Tibial nerve (tissue), 4 donors: ENCODE measurements around the gene GPR31. TPM values are rescaled to one million over a fixed set of nuclear protein-coding genes. Genes with fewer than 3 reads are reported as not detected.

ENCODE experiments used
- DNase-seq, 2 donors: peaks; one replicate each; pipeline ENCODE4 v3.0.0-alpha.2; 2019; ENCODE audit warnings: low spot score in 2 of 2
- H3K27ac ChIP-seq, 4 donors: fragments of 200-600 bp; sonication (generic) in 3 of 4; one replicate each; pipeline ENCODE4 v1.5.1; 2017 to 2019; ENCODE audit warnings: mild to moderate bottlenecking in 1 of 4
- H3K27me3 ChIP-seq, 2 donors: fragments of 200-600 bp; sonication (generic) in 1 of 2; one replicate each; pipeline versions ENCODE4 v1.5.1 to v1.6.0; 2017 to 2019
- H3K36me3 ChIP-seq, 3 donors: fragments of 200-600 bp; sonication (generic); one replicate each; pipeline ENCODE4 v1.5.1; 2018 to 2019
- H3K4me1 ChIP-seq, 4 donors: fragments of 200-600 bp; sonication (generic) in 3 of 4; one replicate each; pipeline ENCODE4 v1.5.1; 2017 to 2019
- H3K4me3 ChIP-seq, 4 donors: fragments of 200-600 bp; sonication (generic) in 3 of 4; one replicate each; pipeline ENCODE4 v1.5.1; 2017 to 2019; ENCODE audit warnings: mild to moderate bottlenecking in 1 of 4, moderate library complexity in 1 of 4
- H3K9me3 ChIP-seq, 4 donors: fragments of 200-600 bp; sonication (generic) in 3 of 4; one replicate each; pipeline ENCODE4 v1.5.1; 2017 to 2019
- EP300 ChIP-seq, 2 donors: sonication (generic); formaldehyde crosslinking; IDR thresholded peaks; one replicate each; pipeline ENCODE4 v1.6.1; 2017; ENCODE audit warnings: antibody characterized with exemption in 2 of 2, mild to moderate bottlenecking in 1 of 2
- POLR2A ChIP-seq, 2 donors: fragments of 450-650 bp; IDR thresholded peaks; one replicate each; pipeline ENCODE4 v1.6.1; 2017; ENCODE audit warnings: antibody characterized with exemption in 2 of 2, mild to moderate bottlenecking in 2 of 2, moderate library complexity in 2 of 2
- WGBS, 2 donors: methylation state at CpG; one replicate each; pipeline ENCODE4 v1.1.5; 2018; 5-methylcytosine and 5-hydroxymethylcytosine counted together
- total RNA-seq, 4 donors: library from RNA; depleted of rRNA; stranded (reverse); fragments of >200 nt; gene quantifications; one replicate each; pipeline ENCODE4 v1.1.0, GENCODE V29; 2016
- TF ChIP-seq, protein P1 (sequence below), 5 experiments: fragments of 200-600 bp in 3 of 5; fragments of 450-650 bp in 2 of 5; sonication (generic) in 3 of 5; IDR thresholded peaks; one replicate each; pipeline ENCODE4 v1.5.1; 2016 to 2019; ENCODE audit warnings: antibody characterized with exemption in 5 of 5, mild to moderate bottlenecking in 3 of 5, moderate library complexity in 2 of 5

GPR31 gene
- total RNA-seq, 4 donors from 2014 or later: not detected

DNA sequence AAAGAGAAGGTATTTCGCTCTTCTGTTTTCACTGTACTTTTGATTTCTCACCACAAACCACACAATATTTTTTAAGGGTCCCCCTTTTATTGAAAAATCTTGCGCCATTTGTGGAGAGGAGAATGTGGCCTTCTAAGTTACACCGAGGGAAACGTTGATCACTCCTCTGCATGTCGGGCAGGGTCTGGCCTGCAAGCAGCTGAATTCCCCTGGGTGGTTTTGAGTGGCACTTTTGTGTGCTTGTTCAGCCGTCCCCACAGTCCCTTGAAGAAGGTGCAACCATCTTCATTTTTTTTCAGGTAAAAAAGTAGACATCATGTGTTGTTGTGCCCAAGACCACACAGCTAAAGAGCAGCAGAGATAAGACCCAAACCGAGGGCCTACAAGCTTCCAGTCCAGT is 6.1 kb downstream of the GPR31 start:
- H3K4me1 ChIP-seq: peaks cover 0 to 4% (median 0%) of the 10 kb centered on the region in 4 donors
- no peaks in the 10 kb centered on the region for H3K9me3 ChIP-seq
- no peak overlapping the region for H3K27ac ChIP-seq
- no peak overlapping the region for H3K4me3 ChIP-seq
- 87 to 96% methylated on average over 7 of the region's 7 CpGs for WGBS, 2 donors
- H3K36me3 ChIP-seq: no peaks in the 10 kb centered on the region
- DNase-seq: no peak
- TF ChIP-seq, protein P1, sequence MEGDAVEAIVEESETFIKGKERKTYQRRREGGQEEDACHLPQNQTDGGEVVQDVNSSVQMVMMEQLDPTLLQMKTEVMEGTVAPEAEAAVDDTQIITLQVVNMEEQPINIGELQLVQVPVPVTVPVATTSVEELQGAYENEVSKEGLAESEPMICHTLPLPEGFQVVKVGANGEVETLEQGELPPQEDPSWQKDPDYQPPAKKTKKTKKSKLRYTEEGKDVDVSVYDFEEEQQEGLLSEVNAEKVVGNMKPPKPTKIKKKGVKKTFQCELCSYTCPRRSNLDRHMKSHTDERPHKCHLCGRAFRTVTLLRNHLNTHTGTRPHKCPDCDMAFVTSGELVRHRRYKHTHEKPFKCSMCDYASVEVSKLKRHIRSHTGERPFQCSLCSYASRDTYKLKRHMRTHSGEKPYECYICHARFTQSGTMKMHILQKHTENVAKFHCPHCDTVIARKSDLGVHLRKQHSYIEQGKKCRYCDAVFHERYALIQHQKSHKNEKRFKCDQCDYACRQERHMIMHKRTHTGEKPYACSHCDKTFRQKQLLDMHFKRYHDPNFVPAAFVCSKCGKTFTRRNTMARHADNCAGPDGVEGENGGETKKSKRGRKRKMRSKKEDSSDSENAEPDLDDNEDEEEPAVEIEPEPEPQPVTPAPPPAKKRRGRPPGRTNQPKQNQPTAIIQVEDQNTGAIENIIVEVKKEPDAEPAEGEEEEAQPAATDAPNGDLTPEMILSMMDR (IDR thresholded peaks at IDR 0.05): no peak
- TF ChIP-seq EP300 (IDR thresholded peaks at IDR 0.05): no peak
- TF ChIP-seq POLR2A (IDR thresholded peaks at IDR 0.05): no peak
- H3K27me3 ChIP-seq: peaks cover 0 to 13% of the 10 kb centered on the region in 2 donors

DNA sequence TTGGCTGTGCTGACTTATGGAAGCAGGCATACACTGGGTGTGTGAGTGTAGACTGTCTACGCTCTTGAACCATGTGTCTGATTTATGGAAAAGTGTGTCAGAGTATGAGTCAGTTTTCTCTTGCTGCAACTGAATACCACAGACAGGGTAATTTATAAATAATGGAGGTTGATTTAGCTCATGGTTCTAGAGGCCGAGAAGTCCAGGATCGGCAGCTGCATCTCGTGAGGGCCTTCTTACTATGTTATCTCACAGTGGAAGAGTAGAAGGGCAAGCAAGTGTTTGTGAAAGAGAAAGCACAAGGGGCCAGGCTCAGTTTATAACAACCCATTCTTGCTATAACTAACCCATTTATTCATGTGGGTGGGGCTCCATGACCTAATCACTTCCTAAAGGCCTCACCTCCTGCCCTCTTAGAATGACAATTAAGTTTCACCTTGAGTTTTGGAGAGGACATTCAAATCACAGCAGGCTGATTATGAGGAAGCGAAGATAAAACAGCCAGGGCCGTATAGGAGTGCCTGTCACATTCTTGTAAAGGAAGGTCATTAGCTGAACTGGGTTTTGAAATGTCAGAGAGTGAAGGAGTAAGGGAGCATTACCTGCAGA is 6.7 kb downstream of the GPR31 start:
- H3K27ac ChIP-seq: no peak overlapping the region
- WGBS, 2 donors: 90 to 92% methylated on average over 6 of the region's 6 CpGs
- no peaks in the 10 kb centered on the region for H3K36me3 ChIP-seq
- TF ChIP-seq POLR2A (IDR thresholded peaks at IDR 0.05) (no peak), EP300 (IDR thresholded peaks at IDR 0.05) (no peak)
- TF ChIP-seq, protein P1 (IDR thresholded peaks at IDR 0.05): no peak
- no peaks in the 10 kb centered on the region for H3K9me3 ChIP-seq
- peaks cover 0 to 4% (median 0%) of the 10 kb centered on the region in 4 donors for H3K4me1 ChIP-seq
- no peak overlapping the region for H3K4me3 ChIP-seq
- no peak for DNase-seq
- H3K27me3 ChIP-seq: peaks cover 0 to 17% of the 10 kb centered on the region in 2 donors

DNA sequence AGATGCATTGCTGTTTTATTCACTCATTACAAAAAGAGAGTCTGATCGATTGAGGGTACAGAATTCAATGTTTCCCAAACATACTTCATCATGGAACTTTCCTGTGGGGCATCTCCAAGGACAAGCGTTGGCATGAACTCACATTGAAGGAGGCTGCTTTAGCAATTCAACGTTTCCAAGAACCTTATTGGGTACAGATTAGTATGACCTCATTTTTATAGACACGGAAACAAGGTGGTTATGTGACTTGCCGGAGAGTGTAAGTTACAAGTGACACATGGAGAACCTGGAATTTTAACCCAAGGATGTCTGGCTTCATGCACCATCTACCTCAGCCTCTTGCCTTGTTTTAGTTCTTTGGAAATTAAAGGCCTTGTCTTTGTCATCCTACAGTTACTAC is 8.8 kb downstream of the GPR31 start:
- H3K36me3 ChIP-seq: no peaks in the 10 kb centered on the region
- H3K4me1 ChIP-seq: peaks cover 0 to 4% (median 0%) of the 10 kb centered on the region in 4 donors
- peaks cover 0 to 22% of the 10 kb centered on the region in 2 donors for H3K27me3 ChIP-seq
- no peak overlapping the region for H3K4me3 ChIP-seq
- 77 to 78% methylated on average over 5 of the region's 5 CpGs for WGBS, 2 donors
- TF ChIP-seq POLR2A (IDR thresholded peaks at IDR 0.05) (no peak), EP300 (IDR thresholded peaks at IDR 0.05) (no peak)
- TF ChIP-seq, protein P1 (IDR thresholded peaks at IDR 0.05): no peak
- peaks cover 0 to 3% (median 0%) of the 10 kb centered on the region in 4 donors for H3K9me3 ChIP-seq
- H3K27ac ChIP-seq: no peak overlapping the region
- DNase-seq: no peak

DNA sequence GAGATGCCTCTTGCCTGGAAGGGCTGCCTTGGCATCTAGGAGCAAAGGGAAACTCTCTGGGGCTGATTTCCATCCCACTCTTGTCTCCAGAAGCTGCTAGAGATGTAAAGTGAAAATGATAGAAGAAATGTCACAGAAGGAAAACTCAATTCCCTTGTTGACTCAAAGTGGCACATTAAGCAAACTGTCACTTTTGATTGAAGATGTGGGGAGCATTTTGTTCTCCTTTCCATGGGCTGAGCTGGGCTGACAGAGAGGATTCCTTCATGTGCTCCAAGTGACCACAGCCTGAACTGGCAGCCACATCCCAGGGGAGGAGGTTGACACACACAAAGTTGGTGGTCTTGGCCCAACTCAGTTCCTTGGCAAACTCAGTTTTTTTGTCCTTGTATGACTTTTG is 9.8 kb downstream of the GPR31 start:
- no peak overlapping the region for H3K27ac ChIP-seq
- H3K4me1 ChIP-seq: peaks cover 0 to 2% (median 0%) of the 10 kb centered on the region in 4 donors
- H3K36me3 ChIP-seq: no peaks in the 10 kb centered on the region
- no peak for DNase-seq
- H3K9me3 ChIP-seq: peaks cover 0 to 3% (median 0%) of the 10 kb centered on the region in 4 donors
- peaks cover 0 to 22% of the 10 kb centered on the region in 2 donors for H3K27me3 ChIP-seq
- H3K4me3 ChIP-seq: no peak overlapping the region
- TF ChIP-seq EP300 (IDR thresholded peaks at IDR 0.05) (no peak), POLR2A (IDR thresholded peaks at IDR 0.05) (no peak)
- TF ChIP-seq, protein P1 (IDR thresholded peaks at IDR 0.05): no peak

DNA sequence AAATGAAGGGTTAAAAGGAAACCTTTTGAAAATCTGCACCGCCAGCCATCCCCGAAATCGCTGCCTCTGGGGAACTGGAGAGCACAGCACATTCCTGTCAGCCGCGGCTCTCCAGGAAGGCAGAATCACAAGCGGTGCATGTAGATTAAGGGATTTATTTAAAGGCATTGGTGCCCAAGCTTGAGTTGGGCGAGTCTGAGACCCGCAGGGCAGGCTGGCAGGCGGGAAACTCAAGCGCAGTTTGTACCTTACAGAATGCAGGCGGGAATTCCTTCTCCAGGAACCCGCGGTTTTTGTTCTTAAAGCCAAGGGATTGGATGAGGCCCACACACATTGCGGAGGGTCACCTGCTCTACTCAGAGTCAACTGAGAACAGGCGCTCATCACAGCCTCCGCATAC is 10.8 kb downstream of the GPR31 start:
- H3K27ac ChIP-seq: no peak overlapping the region
- peaks cover 0 to 22% of the 10 kb centered on the region in 2 donors for H3K27me3 ChIP-seq
- H3K4me3 ChIP-seq: no peak overlapping the region
- TF ChIP-seq POLR2A (IDR thresholded peaks at IDR 0.05) (no peak), EP300 (IDR thresholded peaks at IDR 0.05) (no peak)
- TF ChIP-seq, protein P1 (IDR thresholded peaks at IDR 0.05): no peak
- 27 to 28% methylated on average over 15 to 16 of the region's 16 CpGs for WGBS, 2 donors
- DNase-seq: no peak
- no peaks in the 10 kb centered on the region for H3K36me3 ChIP-seq
- peaks cover 0 to 3% (median 0%) of the 10 kb centered on the region in 4 donors for H3K9me3 ChIP-seq
- H3K4me1 ChIP-seq: peaks cover 0 to 5% (median 2%) of the 10 kb centered on the region in 4 donors
